Gastrocnemius medialis (tissue), 4 donors: ENCODE measurements around the gene HOXB2.

Experiments
- CTCF ChIP-seq, 5 experiments: fragments of 450-650 bp in 3 of 5; fragments of 200-600 bp in 2 of 5; sonication (generic) in 2 of 5; IDR thresholded peaks in 4 of 5; conservative IDR thresholded peaks in 1 of 5; 1 replicate in 4 of 5; 2 replicates in 1 of 5; pipeline ENCODE4 v1.5.1; 2016 to 2019; ENCODE audit warnings: antibody characterized with exemption in 5 of 5, mild to moderate bottlenecking in 3 of 5, moderate library complexity in 3 of 5
- POLR2A ChIP-seq, 2 donors: fragments of 450-650 bp; IDR thresholded peaks; one replicate each; pipeline ENCODE4 v1.6.1; 2017; ENCODE audit warnings: antibody characterized with exemption in 2 of 2, mild to moderate bottlenecking in 2 of 2, moderate library complexity in 2 of 2

GRCh38 chr17:48579760-48580554, 35.0 kb upstream of the HOXB2 start:
- TF ChIP-seq POLR2A (IDR thresholded peaks at IDR 0.05) (no peak), CTCF (IDR thresholded peaks at IDR 0.05 in 4 of 5, conservative IDR thresholded peaks at IDR 0.05 in 1 of 5) (no peak)
